ENCODE measurements around the gene PTPRM. TPM values are rescaled to one million over a fixed set of nuclear protein-coding genes. Genes with fewer than 3 reads are reported as not detected.

PTPRM gene
- total and polyA plus RNA-seq, 2 of the 4 experiments (the other 2 are of a cell fraction): 28.3 to 51.2 TPM

DNA sequence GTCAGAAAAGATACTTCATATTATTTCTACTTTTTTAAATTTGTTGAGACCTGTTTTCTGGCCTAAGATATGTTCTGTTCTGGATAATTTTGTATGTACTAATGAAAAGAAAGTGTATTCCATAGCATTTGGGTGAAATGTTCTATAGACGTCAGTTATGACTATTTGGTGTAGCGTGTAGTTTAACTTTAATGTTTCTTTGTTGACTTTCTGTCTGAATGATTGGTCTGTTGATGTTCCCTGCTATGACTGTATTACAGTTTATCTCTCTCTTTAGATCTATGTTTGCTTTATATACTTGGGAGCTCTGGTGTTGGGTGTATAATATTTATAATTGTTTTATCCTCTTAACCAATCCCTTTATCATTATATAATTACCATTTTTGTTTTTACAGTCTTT lies 352.4 kb downstream of the PTPRM start:
- Histone ChIP-seq H3K14ac (replicated peaks; ENCODE audit: low read depth, low read length) (no peak overlapping the region), H4K91ac (ENCODE audit: insufficient read depth, low read depth, low read length) (no peak overlapping the region), H3K4me3 (ENCODE audit: insufficient read depth, low read depth, low read length) (no peak overlapping the region), H3K79me1 (ENCODE audit: low read depth in 1 of 2, low read length in 2 of 2) (peaks cover 3 to 14% of the 10 kb centered on the region in 2 experiments), H3K4me2 (ENCODE audit: low read depth, low read length) (no peak overlapping the region), H3K36me3 (ENCODE audit: control insufficient read depth, insufficient read depth, low read length) (no peaks in the 10 kb centered on the region), H4K5ac (ENCODE audit: low read depth, low read length) (no peak overlapping the region), H3K18ac (ENCODE audit: low read depth, low read length) (no peak overlapping the region), H3K9ac (ENCODE audit: low read depth, low read length) (no peak overlapping the region), H3K9me1 (ENCODE audit: insufficient read depth, low read length) (peaks cover 7% of the 10 kb centered on the region), H2BK5ac (ENCODE audit: low read depth, low read length, poor library complexity, severe bottlenecking) (no peak overlapping the region), H2AK5ac (ENCODE audit: low read depth, low read length) (no peak overlapping the region), H4K8ac (ENCODE audit: low read depth in 2 of 2, low read length in 2 of 2) (no peak overlapping the region), H3K27me3 (ENCODE audit: control insufficient read depth, insufficient read depth, low read length) (no peaks in the 10 kb centered on the region), H3K56ac (ENCODE audit: extremely low read depth, insufficient read depth, low read length) (no peak overlapping the region), H2BK20ac (ENCODE audit: low read depth, low read length) (no peak overlapping the region), H2AK9ac (replicated peaks; ENCODE audit: low read depth, low read length, poor library complexity) (no peak overlapping the region), H3K23ac (ENCODE audit: low read depth, low read length) (no peak overlapping the region), H4K20me1 (ENCODE audit: insufficient read depth, low read length) (no peaks in the 10 kb centered on the region), H3K27ac (ENCODE audit: insufficient read depth, low read length) (no peak overlapping the region), H2BK15ac (ENCODE audit: low read depth, low read length) (no peak overlapping the region), H3K4ac (ENCODE audit: low read depth, low read length) (no peak overlapping the region), H3K4me1 (ENCODE audit: control insufficient read depth, insufficient read depth, low read length) (peaks cover 10% of the 10 kb centered on the region), H2BK120ac (ENCODE audit: low read depth, low read length) (no peak overlapping the region), H3K9me3 (ENCODE audit: control insufficient read depth, insufficient read depth, low read length) (no peaks in the 10 kb centered on the region), H2AFZ (replicated peaks; ENCODE audit: low read length, poor library complexity) (no peak overlapping the region)
- ChIA-PET CTCF (no interaction called here), POLR2A (ENCODE audit: unreplicated experiment) (no interaction called here)
- intact Hi-C loops (cut with micrococcal nuclease) (no loop called here), in situ Hi-C loops (cut with MboI; ENCODE audit: low sequenced_read_pairs) (loop anchor here (25.0 kb wide), 1 partner anchor 332 kb away; no protein-coding TSS in a partner anchor), dilution Hi-C loops (cut with HindIII; ENCODE audit: low sequenced_read_pairs, unreplicated experiment) (no loop called here)
- DNase-seq (no peak), ATAC-seq (ENCODE audit: low read depth) (no peak)
- no TSS peak for BruUV-seq (replicated peaks)
- no CpG with 5 or more reads among the region's 2 CpGs for WGBS, 2 experiments (ENCODE audit: extremely low coverage in 2 of 2, insufficient read length in 1 of 2)
- TF ChIP-seq MAZ (IDR thresholded peaks at IDR 0.05; ENCODE audit: borderline replicate concordance, low read depth, low read length): no peak
